ENCODE results near the gene SCARB2.

SCARB2 gene

DNA sequence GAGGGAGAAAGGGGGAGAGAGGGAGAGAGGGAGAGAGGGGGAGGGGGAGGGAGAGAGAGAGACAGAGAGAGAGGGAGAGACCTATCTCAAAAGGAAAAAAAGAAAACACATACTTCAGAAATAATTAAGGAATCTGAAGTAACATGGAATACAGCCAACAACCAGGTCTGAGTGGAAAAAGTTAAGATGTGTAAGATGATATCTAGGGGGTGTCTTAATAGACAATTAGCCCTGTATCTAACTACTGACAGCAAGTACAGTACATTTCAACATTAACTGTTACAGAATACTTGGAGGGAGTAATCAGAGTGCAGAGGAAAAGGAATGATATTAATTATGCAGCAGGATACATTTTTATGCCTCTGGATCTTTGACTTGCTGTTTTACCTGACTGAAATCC is 87.8 kb downstream of the SCARB2 start:
- Histone ChIP-seq H3K4me1 (ENCODE audit: insufficient read depth, low read length) (no peaks in the 10 kb centered on the region), H3K9me3 (ENCODE audit: control insufficient read depth, insufficient read depth, low read length) (no peaks in the 10 kb centered on the region), H3K9ac (ENCODE audit: low read depth, low read length) (no peak overlapping the region), H3K36me3 (ENCODE audit: insufficient read depth, low read length) (peaks cover 6% of the 10 kb centered on the region)

DNA sequence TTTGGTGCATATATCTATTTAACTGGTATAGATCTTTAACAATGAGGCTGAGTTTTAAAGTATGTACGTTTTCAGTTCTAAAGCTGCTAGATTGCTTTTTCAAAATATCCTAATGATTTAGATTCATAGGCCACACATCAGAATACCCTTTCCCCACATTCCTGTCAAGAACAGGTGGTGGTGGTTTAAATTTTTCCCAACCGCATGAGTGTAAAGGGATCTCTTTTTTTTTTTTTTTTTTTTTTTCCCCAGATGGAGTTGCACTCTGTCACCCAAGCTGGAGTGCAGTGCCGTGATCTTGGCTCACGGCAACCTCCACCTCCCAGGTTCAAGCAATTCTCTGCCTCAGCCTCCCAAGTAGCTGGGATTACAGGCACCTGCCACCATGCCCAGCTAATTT is 93.4 kb downstream of the SCARB2 start:
- Histone ChIP-seq H3K4me1 (ENCODE audit: insufficient read depth, low read length) (no peaks in the 10 kb centered on the region), H3K9ac (ENCODE audit: low read depth, low read length) (no peak overlapping the region), H3K9me3 (ENCODE audit: control insufficient read depth, insufficient read depth, low read length) (no peaks in the 10 kb centered on the region), H3K36me3 (ENCODE audit: insufficient read depth, low read length) (peaks cover 7% of the 10 kb centered on the region)

DNA sequence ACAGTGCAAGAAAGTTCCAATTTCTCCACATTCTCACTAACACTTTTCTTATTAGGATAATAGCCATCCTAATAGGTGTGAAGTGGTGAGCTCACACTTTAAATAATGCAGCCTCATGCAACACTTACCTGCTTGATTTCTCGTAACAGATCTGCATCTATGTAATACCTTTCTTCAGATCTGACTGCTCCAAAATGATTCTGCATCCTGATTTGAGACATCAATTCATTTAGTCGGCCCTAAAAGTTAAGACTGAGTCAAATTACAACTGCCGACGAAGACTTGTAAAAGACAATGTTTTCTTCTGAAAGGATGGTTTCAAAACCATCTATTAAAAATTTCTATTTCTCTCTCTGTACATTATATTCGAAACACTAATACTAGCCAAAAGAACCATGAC is 96.1 kb downstream of the SCARB2 start:
- H3K36me3 ChIP-seq (ENCODE audit: insufficient read depth, low read length) = peaks cover 4% of the 10 kb centered on the region; the same call in 1 of the 2 replicates
- no peaks in the 10 kb centered on the region for H3K4me1 ChIP-seq (ENCODE audit: insufficient read depth, low read length)
- H3K9ac ChIP-seq (ENCODE audit: low read depth, low read length) = no peak overlapping the region
- H3K9me3 ChIP-seq (ENCODE audit: control insufficient read depth, insufficient read depth, low read length) = no peaks in the 10 kb centered on the region

DNA sequence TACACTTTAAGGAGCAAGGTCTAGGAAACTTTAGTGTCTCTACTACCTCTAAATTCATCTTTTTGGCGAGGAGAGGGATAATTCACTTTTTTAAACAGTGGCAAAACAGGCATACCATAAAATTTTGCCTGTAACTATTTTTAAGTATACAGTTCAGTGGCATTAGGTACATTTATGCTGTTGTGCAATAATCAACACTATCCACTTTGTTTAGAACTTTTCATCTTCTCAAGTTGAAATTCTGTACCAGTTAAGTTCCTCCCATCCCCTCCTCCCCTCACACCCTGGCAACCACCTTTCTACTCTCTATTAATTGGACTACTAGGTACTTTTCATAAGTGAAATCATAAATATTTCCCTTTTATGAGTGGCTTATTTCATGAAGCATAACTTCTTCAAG is 96.8 kb downstream of the SCARB2 start:
- Histone ChIP-seq H3K9ac (ENCODE audit: low read depth, low read length) (no peak overlapping the region), H3K4me1 (ENCODE audit: insufficient read depth, low read length) (no peaks in the 10 kb centered on the region), H3K36me3 (ENCODE audit: insufficient read depth, low read length) (peaks cover 4% of the 10 kb centered on the region; the same call in 1 of the 2 replicates), H3K9me3 (ENCODE audit: control insufficient read depth, insufficient read depth, low read length) (no peaks in the 10 kb centered on the region)
